AG09319 (cell line): ENCODE measurements around the gene IFI16.
A peak's percentile ranks its signal among the peaks of the same experiment; 100 is the strongest.
"Not testable (repeated sequence)": the region's sequence is repeated elsewhere in the genome, so short reads cannot be mapped to it uniquely, and the experiment has no call there.

ENCODE experiments used
- DNase-seq: peaks from one replicate; pipeline ENCODE4 v3.0.0-alpha.2; 2010; ENCODE audit warnings: low read depth; ENCODE audit errors: extremely low read depth
- TF ChIP-seq, protein P1 (sequence below): IDR thresholded peaks from 2 replicates; pipeline ENCODE4 v1.5.1; 2011; ENCODE audit warnings: low read depth, mild to moderate bottlenecking, inconsistent platforms, low read length, moderate library complexity

IFI16 gene

GRCh38 chr1:159092036-159092760, 82.5 kb downstream of the IFI16 start:
- TF ChIP-seq, protein P1, sequence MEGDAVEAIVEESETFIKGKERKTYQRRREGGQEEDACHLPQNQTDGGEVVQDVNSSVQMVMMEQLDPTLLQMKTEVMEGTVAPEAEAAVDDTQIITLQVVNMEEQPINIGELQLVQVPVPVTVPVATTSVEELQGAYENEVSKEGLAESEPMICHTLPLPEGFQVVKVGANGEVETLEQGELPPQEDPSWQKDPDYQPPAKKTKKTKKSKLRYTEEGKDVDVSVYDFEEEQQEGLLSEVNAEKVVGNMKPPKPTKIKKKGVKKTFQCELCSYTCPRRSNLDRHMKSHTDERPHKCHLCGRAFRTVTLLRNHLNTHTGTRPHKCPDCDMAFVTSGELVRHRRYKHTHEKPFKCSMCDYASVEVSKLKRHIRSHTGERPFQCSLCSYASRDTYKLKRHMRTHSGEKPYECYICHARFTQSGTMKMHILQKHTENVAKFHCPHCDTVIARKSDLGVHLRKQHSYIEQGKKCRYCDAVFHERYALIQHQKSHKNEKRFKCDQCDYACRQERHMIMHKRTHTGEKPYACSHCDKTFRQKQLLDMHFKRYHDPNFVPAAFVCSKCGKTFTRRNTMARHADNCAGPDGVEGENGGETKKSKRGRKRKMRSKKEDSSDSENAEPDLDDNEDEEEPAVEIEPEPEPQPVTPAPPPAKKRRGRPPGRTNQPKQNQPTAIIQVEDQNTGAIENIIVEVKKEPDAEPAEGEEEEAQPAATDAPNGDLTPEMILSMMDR, result no peak
- peak; percentile 18 for DNase-seq

DNA sequence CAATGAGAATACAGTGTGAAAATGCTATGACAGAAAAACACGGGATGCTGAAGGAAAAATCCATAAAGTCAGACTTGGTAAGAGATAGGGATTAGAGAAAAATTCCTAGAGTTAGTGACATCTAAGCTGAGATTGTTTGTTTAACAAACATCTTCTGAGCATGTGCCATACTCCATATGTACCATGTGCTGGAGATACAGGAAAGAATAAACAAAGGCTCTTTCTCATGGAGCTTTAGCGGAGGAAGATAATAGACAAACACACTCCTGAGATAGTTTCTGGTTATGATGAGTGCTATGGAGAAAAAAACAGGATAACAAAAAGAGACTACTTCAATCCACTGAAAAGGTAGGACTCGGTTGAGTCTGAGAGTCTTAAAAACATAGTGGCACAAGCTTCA, 88.9 kb downstream of the IFI16 start:
- TF ChIP-seq, protein P1, result no peak
- no peak for DNase-seq

- DNase-seq, result no peak
- TF ChIP-seq, protein P1, result no peak
Observed at GRCh38 chr1:159100589-159100988, 90.9 kb downstream of the IFI16 start.

DNA sequence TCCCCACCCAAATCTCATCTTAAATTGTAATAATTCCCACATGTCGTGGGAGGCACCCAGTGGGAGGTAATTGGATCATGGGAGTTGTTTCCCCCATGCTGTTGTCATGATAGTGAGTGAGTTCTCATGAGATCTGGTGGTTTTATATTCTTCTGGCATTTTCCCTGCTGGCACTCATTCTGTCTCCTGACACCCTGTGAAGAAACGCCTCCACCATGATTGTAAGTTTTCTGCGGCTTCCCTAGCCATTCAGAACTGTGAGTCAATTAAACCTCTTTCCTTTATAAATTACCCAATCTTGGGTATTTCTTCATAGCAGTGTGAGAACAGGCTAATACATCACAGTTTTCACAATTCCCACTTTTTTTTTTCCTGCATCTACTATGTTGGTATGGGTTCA, 93.3 kb downstream of the IFI16 start:
- DNase-seq, result not testable (repeated sequence)
